ENCODE results near the gene CARF.
"Not testable (repeated sequence)": the region's sequence is repeated elsewhere in the genome, so short reads cannot be mapped to it uniquely, and the experiment has no call there.

The CARF gene, protein sequence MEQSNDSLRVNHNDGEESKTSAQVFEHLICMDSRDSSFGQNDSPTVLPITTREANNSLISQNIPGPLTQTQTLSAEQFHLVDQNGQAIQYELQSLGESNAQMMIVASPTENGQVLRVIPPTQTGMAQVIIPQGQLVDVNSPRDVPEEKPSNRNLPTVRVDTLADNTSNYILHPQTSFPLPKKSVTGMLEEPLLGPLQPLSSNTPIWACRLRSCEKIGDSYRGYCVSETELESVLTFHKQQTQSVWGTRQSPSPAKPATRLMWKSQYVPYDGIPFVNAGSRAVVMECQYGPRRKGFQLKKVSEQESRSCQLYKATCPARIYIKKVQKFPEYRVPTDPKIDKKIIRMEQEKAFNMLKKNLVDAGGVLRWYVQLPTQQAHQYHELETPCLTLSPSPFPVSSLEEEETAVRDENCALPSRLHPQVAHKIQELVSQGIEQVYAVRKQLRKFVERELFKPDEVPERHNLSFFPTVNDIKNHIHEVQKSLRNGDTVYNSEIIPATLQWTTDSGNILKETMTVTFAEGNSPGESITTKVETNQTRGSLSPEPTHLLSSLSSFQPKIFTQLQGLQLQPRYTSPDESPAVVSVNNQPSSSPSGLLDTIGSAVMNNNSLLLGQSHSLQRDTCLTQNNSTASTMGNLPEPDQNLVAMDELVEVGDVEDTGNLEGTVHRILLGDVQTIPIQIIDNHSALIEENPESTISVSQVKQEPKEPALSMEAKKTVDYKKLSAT

GRCh38 chr2:202911512-202912341, at the start of gene CARF, which contains the start of gene WDR12:
CARF (plus strand) TSS chr2:202912275; CDS start chr2:202941903, 29,628 bp downstream.
WDR12 (minus strand) TSS chr2:202911673; CDS start chr2:202911476, 197 bp downstream.
- peak; percentile 94 for DNase-seq

- DNase-seq = peak; percentile 90
Measured at GRCh38 chr2:202870431-202871299, 41.4 kb upstream of the CARF start.

- DNase-seq = peak; percentile 76
Measured at GRCh38 chr2:202871300-202872141, 40.6 kb upstream of the CARF start, which contains the start of gene ICA1L. ICA1L (minus strand) TSS chr2:202871766; CDS start chr2:202829009, 42,757 bp downstream.

DNA sequence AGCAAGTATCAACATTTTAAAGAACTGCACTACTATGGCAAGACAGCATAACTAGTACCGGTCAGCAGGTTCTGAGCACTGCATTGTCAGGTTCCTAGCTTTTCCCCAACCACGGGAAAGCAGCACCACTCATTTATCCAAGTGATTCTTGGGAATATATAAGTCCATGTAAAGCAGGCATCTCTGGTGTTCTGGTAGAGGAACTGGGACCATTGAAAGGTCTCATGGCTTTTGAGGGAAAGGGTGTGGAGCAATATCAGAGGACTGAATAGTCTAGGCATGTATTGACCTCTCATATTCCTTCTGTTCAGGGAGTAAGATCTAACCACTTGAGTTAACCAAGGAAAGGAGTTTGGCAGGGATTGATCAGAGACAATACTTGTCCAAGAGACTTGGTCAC, 34.4 kb upstream of the CARF start:
- DNase-seq = no peak

DNA sequence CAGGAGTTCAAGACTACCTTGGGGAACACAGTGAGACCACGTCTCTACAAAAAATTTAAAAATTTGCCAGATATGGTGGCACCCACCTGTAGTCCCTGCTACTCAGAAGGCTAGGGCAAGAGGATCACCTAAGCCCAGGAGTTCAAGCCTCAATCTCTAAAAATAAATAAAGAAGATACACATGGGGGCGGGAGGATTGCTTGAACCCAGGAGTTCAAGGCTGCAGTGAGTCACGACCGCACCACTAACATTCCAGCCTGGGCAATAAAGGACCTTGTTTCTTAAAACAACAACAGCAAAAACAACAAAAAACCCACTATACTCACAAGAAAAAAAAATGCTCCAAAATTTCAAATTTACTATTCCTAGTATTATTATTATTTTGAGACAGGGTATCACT, 30.5 kb upstream of the CARF start:
- no peak for DNase-seq

DNA sequence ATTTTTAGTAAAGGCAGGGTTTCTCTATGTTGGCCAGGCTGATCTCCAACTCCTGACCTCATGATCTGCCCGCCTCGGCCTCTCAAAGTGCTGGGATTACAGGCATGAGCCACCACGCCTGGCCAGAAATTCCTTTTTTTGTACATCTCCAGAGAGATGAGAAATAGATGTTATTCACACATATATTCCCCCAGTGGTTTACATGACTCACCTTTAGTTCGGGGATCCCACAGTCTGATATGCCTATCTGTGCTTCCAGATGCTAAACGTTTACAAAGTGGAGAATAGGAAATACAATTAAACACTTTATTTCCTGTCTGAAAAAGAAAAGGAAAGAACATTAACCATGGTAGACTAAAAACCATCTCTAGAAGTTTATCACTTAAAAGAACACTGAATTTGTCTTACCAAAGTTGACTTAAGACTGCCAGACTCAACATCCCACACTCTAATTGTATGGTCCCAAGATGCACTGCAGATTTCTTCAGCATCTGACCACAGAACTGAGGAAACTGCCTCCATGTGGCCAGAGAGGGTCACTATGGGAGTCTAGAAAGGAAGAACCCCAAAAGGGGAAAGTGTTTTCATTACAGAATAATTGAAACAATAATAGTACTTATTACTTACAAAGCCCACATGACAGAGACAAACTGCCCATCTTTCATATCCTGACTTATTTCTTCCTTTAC, 27.9 kb upstream of the CARF start:
- no peak for DNase-seq

DNA sequence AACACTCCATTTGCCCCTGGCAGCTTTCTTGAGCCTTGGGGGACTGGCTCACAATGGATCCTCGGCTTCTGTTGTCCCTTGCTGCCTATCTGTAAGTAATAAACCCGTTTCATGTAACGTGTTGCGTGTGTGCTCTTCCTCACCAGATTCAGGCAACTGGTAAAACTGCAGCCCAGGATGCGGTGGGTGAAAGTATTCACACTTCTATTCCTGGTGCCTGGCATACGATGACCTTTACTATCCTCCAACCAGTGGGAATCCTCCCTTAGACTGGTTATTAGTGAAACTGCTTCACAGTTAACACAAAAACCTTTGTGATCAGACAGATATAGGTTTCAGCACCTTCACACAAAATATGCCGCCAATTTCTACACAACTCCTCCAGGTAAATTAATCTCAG, 26.9 kb upstream of the CARF start:
- no peak for DNase-seq

DNA sequence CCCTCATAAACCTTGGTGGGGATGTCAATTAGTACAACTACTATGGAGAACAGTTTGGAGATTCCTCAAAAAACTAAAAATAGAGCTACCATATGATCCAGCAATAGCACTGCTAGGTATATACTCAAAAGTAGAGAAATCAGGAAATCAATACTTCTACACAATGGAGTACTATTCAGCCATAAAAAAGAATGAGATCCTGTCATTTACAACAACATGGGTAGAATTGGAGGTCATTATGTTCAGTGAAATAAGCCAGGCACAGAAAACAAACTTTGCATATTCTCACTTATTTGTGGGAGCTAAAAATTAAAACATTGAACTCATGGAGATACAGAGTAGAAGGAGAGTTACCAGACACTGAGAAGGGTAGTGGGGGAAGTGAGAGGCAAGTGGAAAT, 6.6 kb upstream of the CARF start:
- not testable (repeated sequence) for DNase-seq

DNA sequence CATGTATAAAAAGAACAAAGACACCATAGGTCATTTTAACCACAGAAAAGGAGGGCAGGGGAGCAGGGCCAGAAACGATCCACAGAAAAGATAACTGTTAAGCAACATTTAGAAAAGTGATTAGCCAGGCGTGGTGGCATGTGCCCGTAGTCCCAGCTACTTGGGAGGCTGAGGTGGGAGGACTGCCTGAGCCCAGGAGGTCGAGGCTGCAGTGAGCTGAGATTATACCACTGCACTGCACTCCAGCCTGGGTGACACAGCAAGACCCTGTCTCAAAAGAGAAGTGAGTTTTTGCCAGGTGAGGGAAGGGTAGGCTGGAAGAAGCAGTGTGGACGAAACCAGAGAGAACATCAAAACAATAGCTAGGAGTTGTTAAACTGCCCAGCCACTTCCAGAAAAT, 3.9 kb upstream of the CARF start:
- no peak for DNase-seq

GRCh38 chr2:202909394-202910192, 2.5 kb upstream of the CARF start:
- DNase-seq = no peak

- not testable (repeated sequence) for DNase-seq
Measured at GRCh38 chr2:202910250-202910649, 1.8 kb upstream of the CARF start.

GRCh38 chr2:202910698-202911097, 1.4 kb upstream of the CARF start:
- no peak for DNase-seq

DNA sequence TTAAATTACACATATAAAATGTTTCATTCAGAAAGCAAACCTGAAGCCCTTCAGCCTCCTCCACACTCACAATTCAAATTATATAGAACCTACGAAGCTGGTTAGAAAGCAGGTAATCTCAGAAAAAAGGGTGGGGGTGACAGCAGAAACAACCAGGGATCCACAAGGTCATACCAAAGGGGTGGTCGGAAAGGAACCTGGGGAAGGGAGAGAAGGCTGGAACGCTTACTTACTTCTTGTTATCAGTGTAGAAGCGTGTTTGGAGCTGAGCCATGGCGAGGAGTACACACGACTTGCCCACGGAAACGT, 918 bp upstream of the CARF start:
- no peak for DNase-seq

GRCh38 chr2:202912342-202913201, 497 bp downstream of the CARF start:
- DNase-seq = not testable (repeated sequence)

DNA sequence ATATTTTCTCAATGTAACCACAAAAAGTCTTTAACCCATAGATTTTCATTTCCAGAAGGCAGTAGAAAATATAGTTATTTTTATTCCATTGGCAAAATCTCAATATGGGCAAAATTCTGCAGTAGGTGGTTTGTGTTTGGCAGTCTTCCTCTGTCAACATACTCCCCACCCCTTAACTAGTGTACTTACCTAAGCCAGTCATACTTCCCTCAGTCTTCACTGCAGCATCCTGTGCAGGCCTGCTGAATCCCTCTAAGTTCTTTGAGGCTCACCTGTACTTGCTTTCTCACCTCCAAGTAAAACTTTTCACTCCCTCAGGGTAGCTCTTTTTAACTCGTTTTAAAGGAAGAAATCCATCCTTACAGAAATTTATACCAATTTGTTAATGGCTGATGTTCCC, 6.8 kb downstream of the CARF start:
- no peak for DNase-seq

- DNase-seq = no peak
Measured at GRCh38 chr2:202932425-202933138, 20.5 kb downstream of the CARF start.

- no peak for DNase-seq
Measured at GRCh38 chr2:202933139-202933510, 21.1 kb downstream of the CARF start.

GRCh38 chr2:202933958-202934357, 21.9 kb downstream of the CARF start:
- no peak for DNase-seq
